Lower leg skin (tissue), 3 donors: Measurements from ENCODE around the gene ANO7.

Source experiments
- CTCF ChIP-seq, 3 donors: fragments of 450-650 bp; IDR thresholded peaks; one replicate each; pipeline ENCODE4 v1.5.1; 2016; ENCODE audit warnings: antibody characterized with exemption in 3 of 3, mild to moderate bottlenecking in 3 of 3, moderate library complexity in 2 of 3
- POLR2A ChIP-seq, 2 donors: fragments of 450-650 bp; IDR thresholded peaks; one replicate each; pipeline ENCODE4 v1.6.1; 2016 to 2017; ENCODE audit warnings: antibody characterized with exemption in 2 of 2, mild to moderate bottlenecking in 1 of 2, moderate library complexity in 1 of 2

DNA sequence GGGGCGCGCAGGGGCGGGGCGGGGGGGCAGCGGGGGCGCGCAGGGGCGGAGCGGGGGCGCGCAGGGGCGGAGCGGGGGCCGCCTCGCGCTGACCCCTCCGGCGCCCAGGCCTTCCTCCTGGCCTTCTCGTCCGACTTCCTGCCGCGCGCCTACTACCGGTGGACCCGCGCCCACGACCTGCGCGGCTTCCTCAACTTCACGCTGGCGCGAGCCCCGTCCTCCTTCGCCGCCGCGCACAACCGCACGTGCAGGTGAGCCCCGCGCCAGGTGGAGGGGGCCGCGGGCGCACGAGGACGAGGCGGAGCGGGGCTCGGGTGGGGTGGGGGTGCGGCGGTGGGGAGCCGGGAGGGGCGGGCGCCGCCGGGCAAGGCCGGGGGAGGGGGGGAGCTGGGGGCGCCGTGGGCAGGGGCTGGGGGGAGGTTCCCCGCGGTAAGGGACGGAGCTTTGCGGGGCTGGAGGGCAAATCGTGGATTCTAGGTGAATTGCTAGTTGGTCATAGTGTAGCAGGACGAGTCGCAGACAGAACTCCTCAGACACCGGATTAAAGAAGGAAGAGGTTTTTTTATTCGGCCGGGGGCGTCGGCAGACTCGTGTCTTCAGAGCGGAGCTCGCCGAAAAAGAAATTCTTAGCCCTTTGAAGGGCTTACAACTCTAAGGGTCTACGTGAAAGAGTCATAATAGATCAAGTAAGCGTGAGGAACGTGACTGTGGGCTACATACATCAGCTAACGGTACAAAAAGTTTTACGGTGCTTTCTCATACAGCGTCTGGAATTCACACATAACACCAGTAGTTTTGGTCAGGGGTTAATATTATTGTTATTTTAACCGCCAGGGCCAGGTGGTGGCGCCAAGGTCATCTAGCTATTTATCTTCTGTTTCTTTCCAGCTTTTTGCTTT lies 29.9 kb downstream of the ANO7 start:
- no peak for TF ChIP-seq CTCF (IDR thresholded peaks at IDR 0.05)
- no peak for TF ChIP-seq POLR2A (IDR thresholded peaks at IDR 0.05)
